Measurements from ENCODE around the gene INVS.

DNA sequence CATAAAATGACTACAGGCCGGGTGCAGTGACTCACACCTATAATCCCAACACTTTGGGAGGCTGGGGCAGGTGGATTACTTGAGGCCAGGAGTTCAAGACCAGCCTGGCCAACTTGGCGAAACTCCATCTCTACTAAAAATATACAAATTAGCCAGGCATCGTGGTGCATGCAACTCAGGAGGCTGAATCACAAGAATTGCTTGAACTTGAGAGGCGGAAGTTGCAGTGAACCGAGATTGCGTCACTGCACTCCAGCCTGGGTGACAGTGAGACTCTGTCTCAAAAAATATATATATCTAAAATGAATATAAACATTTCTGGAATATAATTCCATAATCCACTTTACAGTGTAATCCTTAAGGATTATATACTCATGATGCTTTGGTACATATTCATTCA is 187.2 kb downstream of the INVS start:
- no peak for TF ChIP-seq EZH2 (IDR thresholded peaks at IDR 0.05; ENCODE audit: insufficient read depth, poor library complexity, severe bottlenecking)
- no peak for TF ChIP-seq EZH2phosphoT487 (IDR thresholded peaks at IDR 0.05; ENCODE audit: insufficient read depth, low read depth)

Data from GM23248 (cell line).